ENCODE measurements around the gene DAAM1.

Gene DAAM1

DNA sequence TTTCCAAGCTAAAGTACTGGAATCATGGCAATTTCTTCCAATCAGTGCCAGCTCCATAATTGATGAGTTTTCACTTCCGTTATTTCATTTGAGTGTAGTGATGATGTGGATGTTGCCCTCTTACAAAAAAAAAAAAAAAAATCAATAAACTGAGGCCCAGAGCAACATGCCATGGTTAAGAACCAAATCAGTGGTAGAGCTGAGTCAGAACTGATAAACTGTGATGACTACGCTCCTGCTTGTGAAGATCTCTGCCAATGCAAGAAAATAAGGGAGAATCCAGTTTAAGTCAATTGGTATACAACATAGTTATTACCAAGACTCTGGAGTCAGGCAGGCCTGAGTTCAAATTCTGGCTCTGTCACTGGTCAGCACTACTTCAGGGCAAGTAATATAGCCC, 174.0 kb downstream of the DAAM1 start:
- DNase-seq (ENCODE audit: low spot score) = no peak

DNA sequence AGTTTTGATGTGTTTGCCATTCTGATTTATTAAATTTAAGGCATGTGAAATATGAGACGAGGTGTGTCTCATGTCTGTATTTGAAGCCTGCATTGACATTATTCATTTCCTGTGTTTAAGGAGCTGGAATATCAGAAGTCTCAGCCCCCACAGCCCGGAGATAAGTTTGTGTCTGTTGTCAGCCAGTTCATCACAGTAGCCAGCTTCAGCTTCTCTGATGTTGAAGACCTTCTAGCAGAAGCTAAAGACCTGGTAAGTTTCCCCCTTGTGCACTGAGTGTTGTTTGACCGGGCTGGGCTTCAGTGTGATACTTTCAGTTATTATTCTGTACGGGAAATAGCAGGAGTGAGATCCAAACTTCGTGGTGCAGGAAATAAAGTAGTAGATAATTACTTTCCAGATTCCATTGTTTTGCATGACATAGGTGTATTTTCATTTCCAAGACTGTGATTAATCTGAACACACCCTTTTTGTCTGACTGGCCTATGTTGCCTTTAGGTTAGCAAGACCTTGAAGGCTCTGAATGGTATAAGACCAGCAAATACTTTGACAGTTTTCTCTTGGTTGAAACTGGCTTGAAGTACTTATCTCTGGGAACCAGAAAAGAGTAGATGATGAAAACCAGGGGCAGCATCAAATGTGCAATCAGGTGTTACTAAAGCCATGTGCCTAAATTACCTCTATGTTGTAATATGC, 175.2 kb downstream of the DAAM1 start:
- DNase-seq (ENCODE audit: low spot score) = no peak

DNA sequence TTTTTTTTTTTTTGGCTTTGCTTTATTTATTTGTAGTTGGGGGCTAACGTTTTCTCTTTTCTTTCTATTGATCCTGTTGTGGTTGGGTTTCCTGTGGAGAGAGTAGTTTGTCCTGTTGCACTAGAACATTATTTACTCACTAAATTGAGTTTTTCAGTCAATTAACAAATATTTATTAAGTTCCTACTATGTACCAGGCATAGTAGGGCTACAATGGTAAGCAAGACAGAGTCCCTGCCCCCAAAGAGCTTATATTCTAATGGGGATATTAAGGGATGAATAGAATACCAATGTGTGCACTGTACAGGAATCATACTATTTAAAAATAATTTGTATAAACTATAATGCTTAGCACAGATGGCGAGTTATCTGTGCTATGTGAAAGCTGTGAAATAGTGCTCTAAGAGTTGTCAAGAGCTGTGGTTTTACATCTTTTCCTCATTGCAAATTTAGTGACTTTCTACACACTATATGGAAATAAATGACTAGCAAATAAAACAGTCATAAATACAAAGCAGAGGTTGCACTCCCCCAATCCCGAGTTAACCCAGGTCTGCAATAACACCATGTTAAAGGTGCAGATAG, 181.8 kb downstream of the DAAM1 start:
- DNase-seq (ENCODE audit: low spot score) = no peak

GRCh38 chr14:59371771-59372170, 183.3 kb downstream of the DAAM1 start:
- no peak for DNase-seq (ENCODE audit: low spot score)

- no peak for DNase-seq (ENCODE audit: low spot score)
Observed at GRCh38 chr14:59374048-59374447, 185.6 kb downstream of the DAAM1 start.

- no peak for DNase-seq (ENCODE audit: low spot score)
Observed at GRCh38 chr14:59376686-59377085, 188.2 kb downstream of the DAAM1 start.

DNA sequence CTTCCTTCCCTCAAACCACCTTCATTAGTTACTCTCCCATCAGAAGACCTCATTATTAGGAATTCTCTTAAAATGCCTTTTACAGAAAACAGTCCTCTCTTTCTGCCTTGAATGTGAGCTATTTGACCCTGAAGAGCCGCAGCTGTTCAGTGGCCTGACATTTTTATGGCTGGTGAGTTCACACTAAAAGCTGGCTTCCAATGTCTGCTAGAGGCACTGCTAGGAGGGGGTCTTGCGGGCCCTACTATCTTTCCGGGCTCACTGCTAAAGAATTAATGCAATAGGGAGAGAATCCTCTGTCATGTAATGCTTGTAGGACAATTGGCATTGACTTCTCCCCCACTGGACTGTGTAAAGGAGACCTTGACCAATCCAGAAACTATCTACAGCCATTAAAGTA, 189.0 kb downstream of the DAAM1 start:
- no peak for DNase-seq (ENCODE audit: low spot score)

GRCh38 chr14:59377991-59378601, 189.6 kb downstream of the DAAM1 start:
- no peak for DNase-seq (ENCODE audit: low spot score)

DNA sequence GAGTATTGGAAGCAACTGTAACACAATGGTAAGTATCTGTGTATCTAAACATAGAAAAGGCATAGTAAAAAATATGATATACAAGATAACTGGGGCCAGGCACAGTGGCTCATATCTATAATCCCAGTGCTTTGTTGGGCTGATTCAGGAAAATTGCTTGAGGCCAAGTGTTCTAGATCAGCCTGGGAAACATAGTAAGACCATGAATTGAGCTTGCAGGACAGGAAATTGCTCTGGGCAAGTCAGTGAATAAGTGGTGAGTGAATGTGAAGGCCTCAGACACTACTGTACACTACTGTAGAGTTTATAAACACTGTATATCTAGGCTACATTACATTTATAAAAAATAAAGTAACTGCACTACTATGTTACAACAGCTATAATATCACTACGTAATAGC, 201.5 kb downstream of the DAAM1 start:
- no peak for DNase-seq (ENCODE audit: low spot score)

GRCh38 chr14:59391388-59391787, 202.9 kb downstream of the DAAM1 start:
- DNase-seq (ENCODE audit: low spot score) = no peak

DNA sequence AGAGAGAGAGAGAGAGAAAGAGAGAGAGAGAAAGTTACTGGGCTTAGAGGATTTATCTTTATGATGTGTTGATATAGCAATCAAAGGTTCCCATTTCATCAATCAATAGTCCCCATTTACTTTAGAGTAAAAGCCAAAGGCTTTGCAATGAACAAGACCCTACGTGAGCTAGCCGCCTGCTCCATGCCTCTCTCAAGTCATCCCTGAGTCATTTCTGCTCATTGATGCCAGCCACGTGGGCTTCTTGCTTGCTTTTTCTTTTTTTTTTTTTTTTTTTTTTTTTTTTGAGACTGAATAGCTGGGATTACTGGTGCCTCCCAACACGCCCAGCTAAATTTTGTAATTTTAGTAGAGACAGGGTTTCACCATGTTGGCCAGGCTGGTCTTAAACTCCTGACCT, 205.8 kb downstream of the DAAM1 start:
- DNase-seq (ENCODE audit: low spot score) = no peak

- no peak for DNase-seq (ENCODE audit: low spot score)
Observed at GRCh38 chr14:59395672-59396071, 207.2 kb downstream of the DAAM1 start.

- no peak for DNase-seq (ENCODE audit: low spot score)
Observed at GRCh38 chr14:59398841-59399240, 210.4 kb downstream of the DAAM1 start.

GRCh38 chr14:59406454-59407245, 218.2 kb downstream of the DAAM1 start:
- no peak for DNase-seq (ENCODE audit: low spot score)

- DNase-seq (ENCODE audit: low spot score) = no peak
Observed at GRCh38 chr14:59407246-59408010, 219.0 kb downstream of the DAAM1 start.

DNA sequence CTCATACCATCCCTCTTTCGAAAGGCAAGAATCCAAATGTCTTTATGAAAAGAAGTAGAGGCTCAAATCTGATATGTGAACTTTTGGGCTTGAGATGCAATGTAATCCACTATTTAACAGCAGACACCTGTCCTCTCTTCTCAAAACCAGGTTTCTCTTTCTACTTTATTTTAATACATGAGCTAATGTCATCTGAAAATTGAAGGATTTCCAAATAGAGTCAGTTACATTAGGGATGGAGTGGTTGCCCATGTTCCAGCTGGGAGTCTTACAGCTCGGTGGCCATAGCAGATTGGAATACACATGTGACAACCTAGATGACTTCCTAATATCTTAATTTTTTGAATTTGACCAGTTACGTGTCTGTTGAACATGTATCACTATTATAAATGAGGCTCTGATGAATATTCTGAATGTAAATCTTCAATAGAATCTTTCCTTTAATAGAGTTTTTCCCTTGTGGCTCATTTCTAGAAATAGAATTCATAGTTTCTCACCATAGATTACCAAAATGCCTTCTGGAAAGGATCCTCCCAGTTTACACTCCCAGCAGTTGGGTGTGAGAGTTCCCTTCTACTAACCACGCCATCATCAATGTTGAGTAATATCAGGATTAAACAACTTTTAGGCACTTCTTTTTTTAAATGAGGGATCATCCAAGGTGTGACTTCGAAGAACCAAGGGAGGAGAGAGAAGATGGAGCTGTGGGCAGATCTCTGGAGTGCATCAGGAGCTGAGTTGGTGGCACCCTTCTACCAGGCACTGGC, 227.6 kb downstream of the DAAM1 start:
- no peak for DNase-seq (ENCODE audit: low spot score)

DNA sequence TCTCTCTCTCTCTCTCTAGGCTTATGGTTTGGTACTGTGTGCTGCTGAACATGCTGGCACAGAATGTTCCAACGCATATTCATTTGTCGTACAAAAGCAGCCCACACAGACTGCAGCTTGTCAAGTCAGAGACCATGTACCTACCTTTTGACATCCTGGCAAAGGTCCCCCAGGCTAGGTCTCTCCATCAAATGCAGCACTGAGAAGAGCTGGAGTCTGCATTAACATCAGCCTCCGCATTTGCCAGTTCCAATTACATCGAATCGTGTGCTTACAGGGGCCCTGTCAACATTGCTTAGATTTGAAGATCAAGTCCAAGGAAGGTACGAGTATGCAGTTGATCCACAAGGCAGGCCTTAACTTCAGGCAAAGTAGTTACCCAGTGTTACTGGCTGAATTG, 228.8 kb downstream of the DAAM1 start:
- no peak for DNase-seq (ENCODE audit: low spot score)

GRCh38 chr14:59419303-59419702, 230.8 kb downstream of the DAAM1 start:
- DNase-seq (ENCODE audit: low spot score) = no peak

Measured in hematopoietic multipotent progenitor cell treated with erythropoietin and hydrocortisone succinate and interleukin-3 and kit ligand, for 15 days (in vitro differentiated cells).